CD4-positive, alpha-beta T cell treated with Interleukin-15 for 1 hour (primary cell): Measurements from ENCODE around the gene SLC19A1.

Experiments used
- DNase-seq: peaks from one replicate; pipeline ENCODE4 v3.0.0-alpha.2; 2020

Gene SLC19A1

DNA sequence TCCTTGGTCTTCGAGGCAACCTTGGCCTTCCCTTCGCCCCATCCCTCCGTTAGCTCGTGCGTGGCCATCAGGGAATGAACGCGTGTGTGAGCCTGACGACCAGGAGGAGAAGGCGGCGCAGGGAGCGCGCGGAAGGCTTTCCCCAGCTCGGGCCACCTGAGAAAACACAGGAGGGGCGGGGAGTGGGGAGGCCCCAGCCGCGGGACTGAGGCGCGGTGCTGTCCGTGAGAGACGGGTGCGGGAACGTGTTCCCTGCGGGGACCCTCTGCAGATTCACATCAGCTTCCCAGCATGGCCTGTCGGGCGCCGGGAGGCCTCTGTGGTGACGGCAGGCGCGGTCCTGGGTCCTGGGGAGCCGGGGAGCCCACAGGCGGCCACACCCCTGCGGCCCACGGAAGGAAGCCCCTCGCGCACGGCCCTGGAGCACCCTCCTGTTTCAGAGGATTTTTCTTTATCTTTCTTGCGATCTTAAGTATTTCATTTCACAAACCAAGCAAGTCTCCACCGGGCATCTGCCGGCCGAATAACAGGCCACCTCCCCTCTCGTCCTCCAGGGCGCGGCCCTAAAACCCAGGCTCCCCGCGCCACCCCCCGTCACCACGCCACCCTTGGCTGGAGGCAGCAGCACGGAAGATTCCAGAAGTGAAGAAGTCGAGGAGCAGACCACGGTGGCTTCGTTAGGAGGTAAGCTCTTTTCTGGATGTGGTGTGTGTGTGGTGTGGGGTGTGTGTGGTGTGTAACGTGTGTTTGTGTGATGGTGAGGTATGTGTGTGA, 66.3 kb downstream of the SLC19A1 start:
- DNase-seq, result no peak

GRCh38 chr21:45475004-45475685, 67.1 kb downstream of the SLC19A1 start:
- no peak for DNase-seq

DNA sequence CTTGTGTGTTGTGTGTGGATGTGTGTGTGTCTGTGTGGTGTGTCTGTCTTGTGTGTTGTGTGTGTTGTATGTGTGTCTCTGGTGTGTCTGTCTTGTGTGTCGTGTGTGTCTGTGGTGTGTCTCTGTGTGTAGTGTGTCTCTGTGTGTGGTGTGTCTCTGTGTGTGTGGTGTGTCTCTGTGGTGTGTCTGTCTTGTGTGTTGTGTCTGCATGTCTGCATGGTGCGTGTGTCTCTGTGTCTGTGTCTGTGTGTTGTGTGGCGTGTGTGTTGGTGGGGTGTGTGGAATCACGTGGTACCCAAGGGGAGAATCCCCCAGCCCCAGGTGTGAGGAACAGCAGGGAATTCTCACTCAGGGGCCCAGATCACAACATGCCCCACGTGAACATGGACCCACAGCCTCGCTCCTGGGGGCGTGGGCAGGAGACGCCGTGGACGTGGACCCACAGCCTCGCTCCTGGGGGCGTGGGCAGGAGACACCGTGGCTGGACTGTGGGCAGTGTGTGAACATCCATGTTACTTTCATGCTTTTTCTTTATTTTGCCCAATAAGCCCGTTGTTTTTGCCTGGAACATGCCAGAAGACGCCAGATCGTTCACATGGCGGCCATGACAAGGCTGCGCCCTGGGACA, 67.8 kb downstream of the SLC19A1 start:
- no peak for DNase-seq

GRCh38 chr21:45473496-45474322, 68.5 kb downstream of the SLC19A1 start:
- no peak for DNase-seq

- no peak for DNase-seq
These were observed 69.5 kb downstream of the SLC19A1 start for GRCh38 chr21:45472445-45473365.

DNA sequence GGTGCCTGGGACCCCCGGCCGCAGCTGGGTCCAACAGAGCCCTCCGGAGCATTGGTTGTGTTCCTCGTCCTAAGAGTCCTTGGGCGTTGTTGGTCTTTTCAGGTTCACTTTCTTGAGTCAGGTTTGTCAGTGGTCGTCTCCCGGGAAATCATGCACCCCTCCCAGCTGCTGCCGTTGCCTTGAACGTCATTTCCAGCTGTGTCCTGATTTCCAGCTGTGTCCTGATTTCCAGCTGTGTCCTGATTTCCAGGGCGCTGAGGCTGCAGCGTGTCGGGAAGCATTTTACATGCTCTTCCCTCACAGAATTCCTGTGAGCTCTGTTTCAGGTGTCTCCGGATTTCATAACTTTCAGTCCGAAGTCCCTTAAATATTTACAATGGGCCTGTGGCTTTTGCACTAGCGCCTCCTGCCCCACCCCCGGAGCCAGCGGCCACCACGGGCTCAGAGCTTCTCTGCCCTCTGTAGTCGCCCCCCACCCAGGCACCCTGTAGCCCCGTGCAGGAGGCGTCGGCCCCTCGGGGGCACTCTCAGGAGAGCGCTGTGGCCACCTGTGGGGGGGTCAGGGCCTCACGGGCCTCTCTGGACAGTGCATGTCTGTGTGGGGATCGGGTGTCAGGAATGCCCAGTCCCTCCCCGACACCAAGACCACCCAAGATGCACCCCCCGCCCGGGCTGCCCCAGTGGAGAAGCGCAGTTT, 70.6 kb downstream of the SLC19A1 start:
- DNase-seq, result no peak

- DNase-seq, result peak; percentile 41
These were observed 71.3 kb downstream of the SLC19A1 start for GRCh38 chr21:45470773-45471524.

GRCh38 chr21:45470087-45470515, 72.1 kb downstream of the SLC19A1 start:
- DNase-seq, result no peak

DNA sequence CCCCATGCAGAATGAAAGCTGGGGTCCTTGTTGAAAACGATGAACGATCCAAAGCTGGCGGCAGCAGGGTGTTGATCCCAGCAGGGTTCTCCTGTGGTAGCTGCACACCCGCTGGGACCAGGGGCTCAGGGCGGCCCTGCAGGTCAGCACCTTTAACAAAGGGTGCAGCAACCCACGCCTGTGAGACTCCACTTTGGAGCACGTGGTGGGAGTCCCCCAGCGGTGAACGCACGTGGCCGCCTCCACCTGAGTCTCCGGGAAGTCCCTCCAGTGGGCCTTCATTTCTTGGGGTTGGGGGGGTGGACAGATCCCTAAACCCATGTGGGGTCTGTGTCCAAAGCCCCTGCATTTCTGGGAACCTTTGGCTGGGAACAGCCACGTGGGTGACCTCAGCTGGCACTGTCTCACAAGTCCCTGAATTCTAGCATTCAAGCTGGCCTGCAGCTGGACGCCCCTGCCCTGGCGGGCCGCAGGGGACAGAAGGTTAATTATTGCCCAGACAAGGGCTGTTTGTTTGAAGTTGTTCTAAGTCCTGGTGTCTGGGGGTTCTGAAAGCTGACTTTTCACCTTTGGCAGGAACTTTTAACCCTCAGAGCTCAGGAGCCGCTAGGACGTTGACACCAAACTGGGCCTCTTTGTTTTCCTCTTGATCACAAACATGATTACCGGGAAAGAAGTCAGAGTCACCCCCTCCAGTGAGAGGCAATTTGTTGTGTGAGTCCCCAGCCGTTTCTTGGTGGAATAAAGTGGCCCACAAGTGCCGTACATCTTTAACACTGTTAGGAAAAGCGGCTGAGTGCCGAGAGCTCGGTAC, 72.8 kb downstream of the SLC19A1 start:
- DNase-seq, result no peak

DNA sequence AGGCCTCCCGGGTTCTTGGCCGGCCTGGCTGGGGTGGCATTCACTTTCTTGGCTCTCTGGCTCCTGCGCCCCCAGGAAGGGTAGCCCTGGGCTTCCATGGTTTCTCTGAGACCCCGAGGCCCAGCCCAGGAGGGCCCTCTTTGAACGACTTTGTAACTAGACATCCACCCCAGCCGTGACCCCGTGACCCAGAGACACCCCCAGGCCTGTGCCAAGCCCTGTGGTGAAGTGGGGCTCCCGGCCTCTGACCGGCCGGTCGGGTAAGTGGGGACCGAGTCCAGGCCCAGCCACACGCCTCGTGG, 73.3 kb downstream of the SLC19A1 start:
- DNase-seq, result no peak

DNA sequence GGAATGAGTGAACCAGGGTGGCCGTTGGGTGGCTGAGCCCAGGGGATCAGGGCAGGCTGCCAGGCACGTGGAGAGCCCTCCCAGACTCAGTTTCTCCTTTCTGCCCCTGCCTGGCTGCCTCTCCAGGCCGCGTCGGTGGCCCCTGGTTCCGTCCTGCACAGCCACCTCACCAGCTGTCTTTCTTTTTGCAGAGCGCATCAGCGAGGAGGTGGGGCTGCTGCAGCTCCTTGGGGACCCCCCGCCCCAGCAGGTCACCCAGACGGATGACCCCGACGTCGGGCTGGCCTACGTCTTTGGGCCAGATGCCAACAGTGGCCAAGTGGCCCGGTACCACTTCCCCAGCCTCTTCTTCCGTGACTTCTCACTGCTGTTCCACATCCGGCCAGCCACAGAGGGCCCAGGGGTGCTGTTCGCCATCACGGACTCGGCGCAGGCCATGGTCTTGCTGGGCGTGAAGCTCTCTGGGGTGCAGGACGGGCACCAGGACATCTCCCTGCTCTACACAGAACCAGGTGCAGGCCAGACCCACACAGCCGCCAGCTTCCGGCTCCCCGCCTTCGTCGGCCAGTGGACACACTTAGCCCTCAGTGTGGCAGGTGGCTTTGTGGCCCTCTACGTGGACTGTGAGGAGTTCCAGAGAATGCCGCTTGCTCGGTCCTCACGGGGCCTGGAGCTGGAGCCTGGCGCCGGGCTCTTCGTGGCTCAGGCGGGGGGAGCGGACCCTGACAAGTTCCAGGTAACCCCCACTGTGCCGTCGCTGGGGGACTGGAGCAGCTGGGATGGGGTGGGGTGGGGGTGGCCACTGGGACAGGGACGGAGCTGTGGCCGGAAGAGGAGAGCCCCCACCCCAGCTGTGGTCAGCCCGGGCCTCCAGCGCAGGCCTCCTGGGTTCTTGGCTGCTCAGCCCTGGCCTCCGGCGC, 73.9 kb downstream of the SLC19A1 start:
- no peak for DNase-seq

- no peak for DNase-seq
These were observed 74.9 kb downstream of the SLC19A1 start for GRCh38 chr21:45467221-45467779.

GRCh38 chr21:45466330-45467220, 75.7 kb downstream of the SLC19A1 start:
- DNase-seq, result no peak

- no peak for DNase-seq
These were observed 76.5 kb downstream of the SLC19A1 start for GRCh38 chr21:45465611-45466329.

- DNase-seq, result no peak
These were observed 77.1 kb downstream of the SLC19A1 start for GRCh38 chr21:45465105-45465504.

DNA sequence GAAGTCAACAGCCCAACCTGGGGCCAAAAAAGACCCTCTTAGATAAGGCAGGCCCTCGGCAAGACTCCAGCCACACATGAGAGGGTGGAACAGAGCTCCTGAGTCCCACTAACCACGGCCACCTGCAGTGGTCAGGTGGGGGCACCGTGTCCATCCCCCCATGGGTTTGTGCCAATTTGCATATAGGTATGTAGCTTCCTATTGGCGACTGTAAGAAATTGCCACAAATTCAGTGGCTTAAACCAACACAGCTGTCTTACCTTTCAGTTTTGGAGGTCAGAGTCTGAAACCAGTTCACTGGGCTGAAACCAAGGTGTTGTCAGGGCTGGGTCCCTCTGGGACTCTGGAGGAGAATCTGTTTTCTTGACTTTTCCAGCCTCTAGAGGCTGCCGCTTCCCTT, 77.9 kb downstream of the SLC19A1 start:
- DNase-seq, result no peak

DNA sequence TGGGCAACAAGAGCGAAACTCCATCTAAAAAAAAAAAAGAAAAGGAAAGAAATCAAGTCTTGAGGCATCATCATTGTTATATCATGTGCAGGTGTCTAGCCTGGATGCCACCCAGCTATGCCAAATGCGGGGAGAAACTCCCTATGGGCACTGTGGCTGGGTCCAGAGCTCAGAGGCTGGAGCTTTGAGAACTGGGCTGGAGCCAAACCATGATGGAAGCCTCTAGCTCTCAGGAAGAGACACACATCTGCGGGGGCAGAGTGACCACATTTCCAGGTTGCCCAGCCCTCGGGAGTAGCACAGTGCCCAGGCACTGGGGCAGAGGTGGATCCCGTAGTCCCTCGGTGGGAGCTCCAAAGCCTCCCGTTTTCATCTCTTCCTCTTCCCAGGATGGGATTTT, 78.4 kb downstream of the SLC19A1 start:
- no peak for DNase-seq
